GM12878 (cell line): ENCODE results near the gene ELOVL5.

Experiments
- CTCF ChIP-seq, 3 experiments: IDR thresholded peaks in 2 of 3; conservative IDR thresholded peaks in 1 of 3; 2 replicates each; pipeline ENCODE4 v1.5.1; 2011; ENCODE audit warnings: low read depth in 3 of 3, low read length in 3 of 3, mild to moderate bottlenecking in 3 of 3, control low read depth in 2 of 3, moderate library complexity in 2 of 3, inconsistent platforms in 1 of 3, mixed read lengths in 1 of 3; ENCODE audit not compliant: control insufficient read depth in 2 of 3, insufficient read depth in 1 of 3; ENCODE audit errors: extremely low read depth in 1 of 3
- MYC ChIP-seq: IDR thresholded peaks from 2 replicates; pipeline ENCODE4 v1.6.1; 2011; ENCODE audit warnings: mild to moderate bottlenecking, low read length, moderate library complexity, inconsistent platforms; ENCODE audit not compliant: insufficient read depth, insufficient replicate concordance, insufficient read length, severe bottlenecking
- POLR2A ChIP-seq: IDR thresholded peaks from 2 replicates; pipeline ENCODE4 v1.6.1; 2011; ENCODE audit warnings: low read depth, mild to moderate bottlenecking, low read length
- POLR2AphosphoS5 ChIP-seq: IDR thresholded peaks from 2 replicates; pipeline ENCODE4 v1.6.1; 2011; ENCODE audit warnings: mild to moderate bottlenecking, low read length, inconsistent platforms
- RAD21 ChIP-seq: IDR thresholded peaks from 2 replicates; pipeline ENCODE4 v1.6.1; 2011; ENCODE audit warnings: mild to moderate bottlenecking, low read depth, low read length, moderate library complexity; ENCODE audit not compliant: insufficient read depth

GRCh38 chr6:53333439-53334408 lies 15.0 kb downstream of the ELOVL5 start:
- no peak for TF ChIP-seq CTCF (IDR thresholded peaks at IDR 0.05 in 2 of 3, conservative IDR thresholded peaks at IDR 0.05 in 1 of 3; ENCODE audit: control insufficient read depth in 2 of 3, extremely low read depth in 1 of 3, insufficient read depth in 1 of 3, low read depth in 3 of 3, low read length in 3 of 3)
- no peak for TF ChIP-seq POLR2AphosphoS5
- no peak for TF ChIP-seq RAD21
- no peak for TF ChIP-seq MYC
- TF ChIP-seq POLR2A: no peak
